NOMO-1 treated with DMSO at 0.1 percent for 48 hours (cell line): ENCODE measurements around the gene LMO2.

Experiments used
- DNase-seq: peaks from one replicate; lab custom pipeline; 2025; ENCODE audit not compliant: unreplicated experiment; lab: John Stamatoyannopoulos, UW

LMO2 gene

DNA sequence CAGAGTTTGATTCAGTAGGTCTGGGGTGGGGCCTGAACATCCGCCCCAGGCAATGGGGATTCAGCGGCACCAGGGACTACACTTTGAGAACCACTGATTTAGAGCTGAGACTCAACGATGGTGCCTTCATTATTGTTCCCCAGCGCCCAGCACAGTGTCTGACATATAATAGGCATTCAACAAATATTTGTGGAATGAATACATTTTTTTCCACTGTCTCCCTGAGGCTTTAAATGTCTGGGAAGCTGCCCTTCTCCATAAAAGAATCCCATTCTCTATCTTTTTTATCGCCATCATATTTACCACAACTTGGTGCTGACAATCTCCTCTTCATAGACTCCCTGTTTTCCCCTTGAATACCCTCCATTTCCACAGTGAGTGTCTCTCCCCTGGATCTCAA lies 23.6 kb upstream of the LMO2 start:
- DNase-seq: no peak

- no peak for DNase-seq
These were observed 22.1 kb upstream of the LMO2 start for GRCh38 chr11:33913991-33914390.

- peak; percentile 95 for DNase-seq
These were observed 20.8 kb upstream of the LMO2 start for GRCh38 chr11:33912405-33913361.

DNA sequence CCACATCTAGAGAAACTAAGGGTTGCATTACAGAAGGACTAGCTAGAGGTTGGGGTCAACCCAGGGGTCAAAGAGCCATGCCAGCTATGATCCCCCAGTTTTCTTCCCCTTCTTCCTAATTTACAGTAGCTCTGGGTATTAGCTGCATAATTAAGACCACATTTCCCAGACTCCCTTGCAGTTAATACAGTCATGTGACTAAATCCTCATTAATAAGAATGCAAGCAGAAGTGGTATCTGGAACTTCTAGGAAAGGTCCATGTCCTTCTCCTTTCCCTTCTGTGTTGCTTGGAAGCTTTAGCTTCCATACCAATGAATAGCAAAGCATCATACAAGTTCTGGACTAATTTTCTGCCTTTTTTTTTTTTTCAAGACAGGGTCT lies 19.1 kb upstream of the LMO2 start:
- no peak for DNase-seq

DNA sequence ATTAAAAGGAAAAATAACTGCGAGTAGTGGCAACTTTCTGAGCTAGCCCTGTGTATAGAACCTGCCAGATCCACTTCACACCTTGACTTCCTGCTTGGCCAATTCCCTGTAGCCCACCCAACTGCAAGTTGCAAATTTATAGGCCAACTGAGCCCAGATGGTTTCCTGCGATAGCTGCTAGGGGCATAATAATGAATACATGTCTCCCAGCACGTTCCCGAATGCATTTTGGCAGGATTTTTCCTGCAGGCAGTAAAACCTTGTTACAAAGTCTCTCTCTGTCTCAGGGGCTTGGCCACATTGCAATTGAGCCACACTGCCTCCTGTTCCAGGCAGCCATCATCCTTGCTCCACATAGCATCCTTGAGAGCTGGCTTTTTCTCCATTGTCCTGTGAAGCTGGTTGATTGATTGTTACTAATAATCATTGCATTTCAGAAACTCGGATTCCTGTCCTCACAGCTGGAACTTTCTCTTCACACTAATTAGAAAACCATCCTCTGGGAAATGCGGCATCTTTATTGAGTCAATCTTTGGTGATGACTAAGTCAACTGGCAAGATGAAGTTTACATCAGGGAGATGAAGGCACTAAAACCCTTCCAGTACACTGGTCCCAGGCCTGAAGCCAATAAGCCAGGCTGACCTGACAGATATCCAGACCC lies 18.6 kb upstream of the LMO2 start:
- no peak for DNase-seq

DNA sequence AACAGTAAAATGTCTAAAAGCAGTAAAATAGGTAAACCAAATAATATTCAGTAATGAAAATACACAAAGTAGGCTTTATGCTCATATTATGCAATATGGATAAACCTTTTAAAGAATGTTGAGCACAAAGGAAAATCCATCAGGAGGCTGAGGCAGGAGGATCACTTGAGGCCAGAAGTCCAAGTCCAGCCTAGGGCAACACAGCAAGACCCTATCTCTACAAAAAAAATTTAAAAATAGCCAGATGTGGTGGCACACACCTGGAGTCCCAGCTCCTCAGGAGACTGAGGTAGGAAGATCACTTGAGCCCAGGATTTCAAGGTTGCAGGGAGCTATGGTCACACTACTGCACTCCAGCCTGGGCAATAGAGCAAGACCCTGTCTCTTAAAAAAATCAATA lies 17.7 kb upstream of the LMO2 start:
- DNase-seq: no peak

DNA sequence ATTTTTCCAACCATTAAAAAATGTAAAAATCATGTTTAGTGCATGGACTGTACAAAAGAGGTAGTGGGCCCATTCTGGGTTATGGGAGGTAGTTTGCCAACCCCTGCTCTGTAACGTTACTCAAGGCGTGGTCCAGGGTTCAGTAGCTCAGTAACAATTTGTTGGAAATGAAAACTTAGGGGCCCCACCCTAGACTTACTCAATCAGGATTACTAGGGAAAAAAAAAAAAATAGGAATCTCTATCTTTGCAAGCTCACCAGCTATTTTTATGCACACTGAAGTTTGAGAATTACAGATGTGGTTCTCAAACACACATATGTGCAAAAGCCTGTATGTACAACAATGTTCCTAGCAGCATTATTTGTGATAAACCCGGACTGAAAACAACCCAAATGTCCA lies 17.3 kb upstream of the LMO2 start:
- DNase-seq: no peak

GRCh38 chr11:33907421-33907820 lies 15.5 kb upstream of the LMO2 start:
- DNase-seq: peak; percentile 78

DNA sequence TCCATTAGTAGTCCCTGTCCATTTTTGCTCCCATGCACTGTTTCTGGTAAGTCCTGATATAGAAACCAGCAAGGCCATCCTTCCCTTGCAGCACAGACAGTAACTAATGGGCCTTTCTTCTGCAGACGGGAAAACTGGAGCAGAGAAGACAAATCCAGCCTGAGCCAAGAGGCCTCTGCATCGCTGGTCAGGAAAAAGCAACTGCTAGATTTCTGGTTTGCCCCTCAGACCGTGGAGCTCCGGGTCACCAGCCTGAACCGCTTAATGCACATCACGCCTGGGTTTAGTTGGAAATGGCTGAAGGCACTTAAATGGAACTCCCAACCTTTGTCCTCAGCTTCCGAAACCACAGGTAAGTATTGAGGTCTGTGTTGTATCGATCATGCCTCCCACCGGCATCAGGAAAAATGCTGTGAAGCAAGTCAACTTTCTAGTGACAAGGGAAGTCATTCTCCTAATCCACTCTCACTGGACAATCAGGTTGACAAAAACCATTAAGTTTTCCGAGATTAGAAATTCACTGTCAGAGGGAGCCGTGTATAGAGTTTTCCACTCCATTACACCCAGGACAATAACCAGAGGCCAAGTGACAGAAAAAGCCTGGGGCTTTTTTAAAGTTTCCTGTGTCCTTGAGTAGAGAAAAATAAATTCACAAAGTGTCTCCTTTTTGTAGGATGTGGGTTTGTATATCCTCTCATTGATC lies 14.8 kb upstream of the LMO2 start:
- DNase-seq: no peak

DNA sequence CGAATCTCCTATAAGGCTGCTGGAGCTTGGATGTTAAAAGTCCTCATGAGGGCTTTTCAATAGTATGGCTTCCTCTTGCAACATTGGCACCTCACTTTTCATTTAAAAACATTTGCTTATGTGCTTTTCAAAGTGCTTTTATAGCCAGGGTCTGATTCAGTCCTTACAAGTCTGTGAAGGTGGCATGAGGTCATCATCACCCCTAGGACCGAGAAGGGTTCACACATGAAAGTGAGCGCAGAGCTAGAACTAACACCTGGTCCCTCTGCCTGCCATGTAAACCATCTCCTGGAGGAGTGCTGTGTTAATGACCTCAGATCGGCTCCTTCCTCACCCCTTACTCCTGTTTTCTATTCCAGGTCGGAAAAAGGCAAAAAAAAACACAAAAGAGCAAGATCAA lies 12.2 kb upstream of the LMO2 start:
- DNase-seq: no peak

- peak; percentile 54 for DNase-seq
These were observed 8.4 kb upstream of the LMO2 start for GRCh38 chr11:33900159-33900840.

DNA sequence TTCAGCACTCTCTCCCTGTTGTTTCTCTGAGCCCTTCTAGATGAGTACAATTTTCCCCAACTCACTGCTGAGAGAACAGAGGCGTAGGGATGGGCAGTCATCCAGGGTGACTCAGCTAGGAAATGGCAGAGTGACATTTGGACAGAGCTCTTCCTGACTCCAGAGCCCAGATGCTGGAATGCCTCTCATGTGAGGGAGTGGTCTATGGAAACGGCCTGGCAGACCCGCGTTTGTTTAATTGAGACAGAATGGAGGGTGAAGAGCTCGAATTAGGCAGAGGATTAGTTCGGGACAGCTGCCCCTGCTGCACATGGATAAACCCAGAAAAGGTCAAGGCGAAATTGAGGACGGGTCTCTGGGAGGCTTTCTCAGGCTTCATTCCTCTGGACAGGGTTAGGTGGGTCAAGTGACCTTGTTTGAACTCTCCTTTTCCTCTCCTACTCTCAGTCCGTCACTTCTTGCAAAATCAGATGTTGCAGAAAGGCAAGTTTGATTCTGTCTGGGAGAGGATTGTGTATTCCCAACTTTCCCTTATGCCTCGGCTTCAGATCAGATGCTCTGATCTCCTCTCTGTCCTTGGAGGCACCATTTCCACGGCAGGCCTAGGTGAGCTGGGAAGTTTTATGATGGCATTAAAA lies 7.6 kb upstream of the LMO2 start:
- DNase-seq: no peak

DNA sequence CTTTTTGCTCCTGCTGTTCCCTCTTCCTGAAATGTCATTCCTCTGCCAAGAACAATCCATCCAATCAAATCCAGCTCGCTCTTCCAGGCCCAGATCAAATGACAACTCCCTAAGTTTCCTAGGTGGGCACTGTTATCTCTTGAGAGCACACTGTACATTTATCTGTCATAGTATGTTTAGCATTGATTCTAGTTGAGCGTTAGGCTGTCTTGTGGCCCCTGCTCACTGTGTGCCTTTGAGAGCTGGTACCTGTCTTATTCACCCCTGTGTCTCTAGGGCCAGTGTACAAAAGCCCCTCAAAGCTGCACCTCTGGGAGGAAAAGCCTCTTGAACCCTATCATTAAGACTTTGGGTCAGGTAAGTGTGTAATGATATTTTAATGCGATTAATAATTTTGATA lies 7.1 kb upstream of the LMO2 start:
- DNase-seq: no peak

DNA sequence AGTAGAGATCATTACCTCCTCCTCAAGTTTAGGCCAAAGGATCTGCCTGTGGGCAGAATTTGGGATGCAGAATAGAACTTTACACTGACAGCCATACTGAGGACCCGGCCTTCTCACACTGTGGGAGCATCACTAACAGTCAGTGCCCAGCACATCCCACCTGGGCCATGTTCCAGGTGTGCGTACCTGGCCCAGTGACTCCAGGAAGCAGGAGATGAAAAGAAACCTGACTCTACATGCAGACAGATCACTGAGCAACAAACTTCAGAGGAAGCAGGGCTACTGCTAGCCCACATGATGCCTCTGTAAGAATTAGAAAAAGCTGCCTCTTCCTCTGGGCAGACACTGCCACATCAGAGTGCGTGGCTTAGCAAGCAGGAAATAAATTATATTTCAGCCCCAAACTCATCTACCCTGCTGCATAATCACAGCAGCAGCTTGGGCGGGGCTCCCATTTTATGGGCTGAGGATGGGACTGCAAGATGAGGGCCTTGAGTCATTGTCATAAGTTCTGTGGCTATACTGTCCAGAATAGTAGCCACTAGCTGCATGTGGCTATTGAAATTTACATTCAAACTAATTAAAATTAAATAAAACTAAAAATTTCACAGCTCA lies 6.0 kb upstream of the LMO2 start:
- peak; percentile 58 for DNase-seq

DNA sequence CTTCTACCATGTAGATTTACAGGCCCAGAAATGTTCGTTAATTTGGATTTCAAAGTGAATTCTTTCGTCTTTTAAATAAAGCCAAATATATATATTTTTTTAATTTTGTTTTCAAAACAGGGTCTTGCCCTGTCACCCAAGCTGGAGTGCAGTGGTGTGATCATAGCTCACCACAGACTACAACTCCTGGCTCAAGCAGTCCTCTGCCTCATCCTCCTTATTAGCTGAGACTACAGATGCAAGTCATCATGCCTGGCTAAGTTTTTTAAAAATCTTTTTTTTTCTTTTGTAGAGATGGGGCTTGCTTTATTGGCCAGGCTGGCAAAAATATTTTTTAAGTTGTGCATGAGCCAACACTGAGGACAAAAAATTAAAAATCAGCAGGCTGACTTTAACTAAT lies 5.0 kb upstream of the LMO2 start:
- no peak for DNase-seq

DNA sequence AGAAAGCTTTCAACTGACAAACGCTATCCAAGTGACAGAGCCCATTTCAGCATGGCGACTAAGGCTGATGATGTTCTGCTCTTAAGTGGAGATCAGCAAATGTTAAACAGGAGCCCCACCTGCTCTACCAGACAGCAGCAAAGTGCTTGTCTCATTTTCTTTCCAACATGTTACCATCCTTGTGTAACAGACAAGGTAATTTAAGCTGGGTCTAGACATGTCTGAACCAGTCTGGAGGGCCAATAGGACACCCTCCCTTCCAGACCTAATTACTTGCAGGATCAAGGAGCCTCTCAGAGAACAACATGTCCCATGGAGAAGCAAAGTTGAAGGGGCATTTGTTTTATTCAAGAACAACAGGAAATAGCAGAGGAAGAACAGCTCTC lies 3.9 kb upstream of the LMO2 start:
- no peak for DNase-seq

DNA sequence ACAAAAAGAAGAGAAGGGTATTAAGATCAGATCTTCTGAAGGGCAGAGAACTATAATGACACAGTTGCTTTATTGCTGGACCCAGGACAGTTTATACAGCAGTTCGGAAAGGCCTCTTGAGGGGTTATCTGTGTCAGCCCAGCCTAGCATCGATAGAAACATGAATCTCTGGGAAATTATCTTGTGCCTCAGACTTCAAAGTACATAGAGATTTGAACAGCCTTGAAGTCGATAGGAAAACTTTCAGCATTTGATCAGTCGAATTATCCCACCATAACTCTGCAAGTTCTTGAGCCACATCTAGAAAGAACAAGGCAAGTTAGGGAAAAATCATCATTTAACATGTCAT lies 2.5 kb upstream of the LMO2 start:
- peak; percentile 38 for DNase-seq

- DNase-seq: peak; percentile 99
These were observed 2.0 kb upstream of the LMO2 start for GRCh38 chr11:33893711-33894397.

GRCh38 chr11:33892906-33893594 lies 1.2 kb upstream of the LMO2 start:
- peak; percentile 52 for DNase-seq
